Endodermal cell (in vitro differentiated cells): ENCODE measurements around the gene NOX3. TPM values are rescaled to one million over a fixed set of nuclear protein-coding genes. Genes with fewer than 3 reads are reported as not detected.

Experiments
- DNase-seq: peaks from one replicate; pipeline ENCODE4 v3.0.0-alpha.2; 2017
- H3K27ac ChIP-seq: 2 replicates; pipeline ENCODE4 v1.5.1; 2013; ENCODE audit warnings: mild to moderate bottlenecking, low read depth, low read length, moderate library complexity
- H3K27me3 ChIP-seq: 2 replicates; pipeline ENCODE4 v1.6.1; 2013; ENCODE audit warnings: mild to moderate bottlenecking, low read length, moderate library complexity; ENCODE audit not compliant: insufficient read depth, control insufficient read depth, poor library complexity, severe bottlenecking
- H3K36me3 ChIP-seq: 2 replicates; pipeline ENCODE4 v1.7.0; 2013; ENCODE audit warnings: mild to moderate bottlenecking, low read length, moderate library complexity; ENCODE audit not compliant: control insufficient read depth, insufficient read depth
- H3K4me1 ChIP-seq: one replicate; pipeline ENCODE4 v1.7.0; 2013; ENCODE audit warnings: low read length; ENCODE audit not compliant: control insufficient read depth, insufficient read depth
- H3K4me3 ChIP-seq: 2 replicates; pipeline ENCODE4 v1.5.1; 2013; ENCODE audit warnings: mild to moderate bottlenecking, low read length, moderate library complexity
- H3K9ac ChIP-seq: 2 replicates; pipeline ENCODE4 v1.6.1; 2013; ENCODE audit warnings: mild to moderate bottlenecking, low read length, moderate library complexity; ENCODE audit not compliant: poor library complexity, severe bottlenecking; ENCODE audit errors: extremely low read depth
- H3K9me3 ChIP-seq: 2 replicates; pipeline ENCODE4 v1.6.1; 2013; ENCODE audit warnings: mild to moderate bottlenecking, low read length, moderate library complexity; ENCODE audit not compliant: control insufficient read depth
- H3K27ac Mint-ChIP-seq: 2 replicates; pipeline ENCODE4 v1.8.0; 2020; ENCODE audit warnings: mixed read lengths
- H3K27me3 Mint-ChIP-seq: 2 replicates; pipeline ENCODE4 v1.8.0; 2021; ENCODE audit warnings: mild to moderate bottlenecking, mixed read lengths; ENCODE audit not compliant: insufficient read depth
- H3K36me3 Mint-ChIP-seq: 2 replicates; pipeline ENCODE4 v1.8.0; 2020; ENCODE audit warnings: low read depth, mixed read lengths
- H3K4me1 Mint-ChIP-seq: 2 replicates; pipeline ENCODE4 v1.8.0; 2020; ENCODE audit warnings: mixed read lengths
- H3K4me3 Mint-ChIP-seq: 2 replicates; pipeline ENCODE4 v1.8.0; 2020; ENCODE audit warnings: mild to moderate bottlenecking, moderate library complexity, mixed read lengths
- H3K9me3 Mint-ChIP-seq: 2 replicates; pipeline ENCODE4 v1.8.0; 2020; ENCODE audit warnings: mild to moderate bottlenecking, mixed read lengths
- CTCF ChIP-seq: fragments of 200-600 bp; sonication (generic); conservative IDR thresholded peaks from 2 replicates; pipeline ENCODE4 v1.5.0; 2021; ENCODE audit warnings: antibody characterized with exemption, mild to moderate bottlenecking
- WGBS, 2 experiments: methylation state at CpG; one replicate each; pipeline versions ENCODE4 v1.1.5 to v1.1.7; 2013; ENCODE audit warnings: missing lambda C conversion rate in 2 of 2, mixed read lengths in 1 of 2; ENCODE audit not compliant: insufficient coverage in 1 of 2, insufficient read length in 1 of 2; 5-methylcytosine and 5-hydroxymethylcytosine counted together
- total RNA-seq, 2 donors: library from RNA; stranded (reverse); fragmentation: NEBNext Ultra II Directional in 1 of 2; extraction: Animal tissue kit (Norgen Biotek cat#: 25700) in 1 of 2; gene quantifications; 2 replicates in 1 of 2; 3 replicates in 1 of 2; pipeline ENCODE4 v1.2.1, GENCODE V29; 2021

Gene NOX3
- total RNA-seq, 2 donors from 2014 or later = not detected

- no peak overlapping the region for H3K27ac ChIP-seq
- Mint-ChIP-seq H3K4me3 (no peak overlapping the region), H3K27me3 (no peaks in the 10 kb centered on the region), H3K4me1 (no peaks in the 10 kb centered on the region), H3K27ac (no peak overlapping the region), H3K9me3 (no peaks in the 10 kb centered on the region), H3K36me3 (no peaks in the 10 kb centered on the region)
- H3K4me3 ChIP-seq = no peak overlapping the region
- no peaks in the 10 kb centered on the region for H3K9me3 ChIP-seq
- H3K9ac ChIP-seq = no peak overlapping the region
- no peaks in the 10 kb centered on the region for H3K36me3 ChIP-seq
- DNase-seq = no peak
- H3K4me1 ChIP-seq = no peaks in the 10 kb centered on the region
- 97% methylated on average over 3 of the region's 3 CpGs for WGBS, 2 experiments
- no peaks in the 10 kb centered on the region for H3K27me3 ChIP-seq
- no peak for TF ChIP-seq CTCF
Measured at GRCh38 chr6:155398221-155398620, 57.4 kb downstream of the NOX3 start.

GRCh38 chr6:155397172-155397705, 58.4 kb downstream of the NOX3 start:
- 88 to 93% methylated on average over 2 to 3 of the region's 3 CpGs for WGBS, 2 experiments
- no peaks in the 10 kb centered on the region for H3K36me3 Mint-ChIP-seq
- H3K27ac Mint-ChIP-seq = no peak overlapping the region
- H3K4me1 Mint-ChIP-seq = no peaks in the 10 kb centered on the region
- no peak for DNase-seq
- TF ChIP-seq CTCF = no peak
- no peak overlapping the region for H3K4me3 Mint-ChIP-seq
- Histone ChIP-seq H3K9me3 (no peaks in the 10 kb centered on the region), H3K27ac (no peak overlapping the region), H3K36me3 (no peaks in the 10 kb centered on the region), H3K9ac (no peak overlapping the region), H3K27me3 (no peaks in the 10 kb centered on the region), H3K4me1 (no peaks in the 10 kb centered on the region), H3K4me3 (no peak overlapping the region)
- H3K27me3 Mint-ChIP-seq = no peaks in the 10 kb centered on the region
- no peaks in the 10 kb centered on the region for H3K9me3 Mint-ChIP-seq

GRCh38 chr6:155396605-155397004, 59.0 kb downstream of the NOX3 start:
- TF ChIP-seq CTCF = no peak
- Histone ChIP-seq H3K27ac (no peak overlapping the region), H3K36me3 (no peaks in the 10 kb centered on the region), H3K4me3 (no peak overlapping the region), H3K27me3 (no peaks in the 10 kb centered on the region), H3K9me3 (no peaks in the 10 kb centered on the region), H3K9ac (no peak overlapping the region), H3K4me1 (no peaks in the 10 kb centered on the region)
- DNase-seq = no peak
- Mint-ChIP-seq H3K27ac (no peak overlapping the region), H3K4me1 (no peaks in the 10 kb centered on the region), H3K36me3 (no peaks in the 10 kb centered on the region), H3K27me3 (no peaks in the 10 kb centered on the region), H3K4me3 (no peak overlapping the region), H3K9me3 (no peaks in the 10 kb centered on the region)
- 94 to 100% methylated on average over 5 of the region's 5 CpGs for WGBS, 2 experiments
